GM06990 (cell line): ENCODE data around the gene SPATA25.

Experiments
- DNase-seq: peaks from one replicate; pipeline ENCODE4 v3.0.0-alpha.2; 2011; ENCODE audit not compliant: insufficient read length; ENCODE audit errors: extremely low read depth
- H3K27me3 ChIP-seq: replicated peaks from 2 replicates; pipeline ENCODE4 v1.6.0; 2011; ENCODE audit warnings: low read length; ENCODE audit not compliant: control insufficient read depth, insufficient read depth
- H3K36me3 ChIP-seq: 2 replicates; pipeline ENCODE4 v1.5.1; 2011; ENCODE audit warnings: low read length; ENCODE audit not compliant: control insufficient read depth, insufficient read depth
- H3K4me3 ChIP-seq: replicated peaks from 2 replicates; pipeline ENCODE4 v1.5.1; 2011; ENCODE audit warnings: low read depth, mild to moderate bottlenecking, control low read depth, low read length
- CTCF ChIP-seq: IDR thresholded peaks from 2 replicates; pipeline ENCODE4 v1.5.1; 2011; ENCODE audit warnings: low read length, control low read depth, mild to moderate bottlenecking, inconsistent platforms; ENCODE audit not compliant: insufficient read depth, poor library complexity, severe bottlenecking

SPATA25 gene

GRCh38 chr20:45857114-45857881 is 30.1 kb downstream of the SPATA25 start, which contains the start of the genes ACOT8 and ZSWIM3:
ACOT8 (minus strand) TSS chr20:45857392; CDS start chr20:45857315, 77 bp downstream.
ZSWIM3 (plus strand) TSS chr20:45857614; CDS start chr20:45857826, 212 bp downstream.
- TF ChIP-seq CTCF = no peak
- peak within 1 kb of the TSS; percentile 94 for H3K4me3 ChIP-seq
- DNase-seq = peak; percentile 87
- peaks cover 3% of the 10 kb centered on the region for H3K36me3 ChIP-seq
- no peaks in the 10 kb centered on the region for H3K27me3 ChIP-seq

- DNase-seq = no peak
- H3K27me3 ChIP-seq = no peaks in the 10 kb centered on the region
- TF ChIP-seq CTCF = no peak
- peaks cover 11% of the 10 kb centered on the region for H3K36me3 ChIP-seq
- H3K4me3 ChIP-seq = no peak overlapping the region
Observed at GRCh38 chr20:45853484-45853883, 33.9 kb downstream of the SPATA25 start.

- Histone ChIP-seq H3K27me3 (no peaks in the 10 kb centered on the region), H3K36me3 (peaks cover 12% of the 10 kb centered on the region), H3K4me3 (no peak overlapping the region)
- no peak for TF ChIP-seq CTCF
- DNase-seq = no peak
Observed at GRCh38 chr20:45852326-45852725, 35.1 kb downstream of the SPATA25 start.

GRCh38 chr20:45851501-45851900 is 35.9 kb downstream of the SPATA25 start:
- Histone ChIP-seq H3K27me3 (no peaks in the 10 kb centered on the region), H3K36me3 (peaks cover 12% of the 10 kb centered on the region), H3K4me3 (no peak overlapping the region)
- no peak for DNase-seq
- TF ChIP-seq CTCF = no peak

- Histone ChIP-seq H3K36me3 (peaks cover 12% of the 10 kb centered on the region), H3K27me3 (no peaks in the 10 kb centered on the region), H3K4me3 (no peak overlapping the region)
- no peak for DNase-seq
- no peak for TF ChIP-seq CTCF
Observed at GRCh38 chr20:45850926-45851325, 36.5 kb downstream of the SPATA25 start.
